HG03175 (cell line): ENCODE measurements around the gene PSD4.

Experiments used
- ATAC-seq: cut with Tn5 transposase; IDR thresholded peaks from one replicate; pipeline ENCODE4 v1.9.1; 2021; ENCODE audit warnings: mild to moderate bottlenecking, moderate library complexity; ENCODE audit not compliant: unreplicated experiment

PSD4 gene

GRCh38 chr2:113203217-113203530 lies 29.4 kb downstream of the PSD4 start:
- ATAC-seq, result no peak

- peak; percentile 73 for ATAC-seq
These were observed 30.2 kb downstream of the PSD4 start for GRCh38 chr2:113203901-113204519.

- no peak for ATAC-seq
These were observed 32.5 kb downstream of the PSD4 start for GRCh38 chr2:113206251-113206650.

- ATAC-seq, result no peak
These were observed 33.2 kb downstream of the PSD4 start for GRCh38 chr2:113207021-113207420.

- ATAC-seq, result no peak
These were observed 34.6 kb downstream of the PSD4 start for GRCh38 chr2:113208396-113208795.

- ATAC-seq, result no peak
These were observed 35.4 kb downstream of the PSD4 start for GRCh38 chr2:113209011-113209645.

GRCh38 chr2:113209646-113210171 lies 35.9 kb downstream of the PSD4 start:
- ATAC-seq, result no peak

GRCh38 chr2:113211226-113212105 lies 37.7 kb downstream of the PSD4 start:
- ATAC-seq, result no peak

- ATAC-seq, result no peak
These were observed 38.7 kb downstream of the PSD4 start for GRCh38 chr2:113212245-113213060.

- no peak for ATAC-seq
These were observed 39.5 kb downstream of the PSD4 start for GRCh38 chr2:113213061-113213930.

- ATAC-seq, result no peak
These were observed 40.4 kb downstream of the PSD4 start for GRCh38 chr2:113214141-113214540.

GRCh38 chr2:113215056-113215455 lies 41.3 kb downstream of the PSD4 start:
- no peak for ATAC-seq

GRCh38 chr2:113216321-113216720 lies 42.5 kb downstream of the PSD4 start:
- no peak for ATAC-seq

GRCh38 chr2:113216891-113217454 lies 43.2 kb downstream of the PSD4 start:
- ATAC-seq, result no peak

GRCh38 chr2:113217455-113218282 lies 43.9 kb downstream of the PSD4 start:
- ATAC-seq, result no peak

GRCh38 chr2:113218283-113219091 lies 44.7 kb downstream of the PSD4 start:
- ATAC-seq, result peak; percentile 48

- no peak for ATAC-seq
These were observed 45.3 kb downstream of the PSD4 start for GRCh38 chr2:113219092-113219441.

GRCh38 chr2:113219525-113219888 lies 45.7 kb downstream of the PSD4 start:
- ATAC-seq, result no peak
